OCI-LY1 (cell line): Measurements from ENCODE around the gene BAIAP2L1.

Experiments used
- CTCF ChIP-seq: fragments of 200-600 bp; sonication (generic), shearing (Covaris generic); IDR thresholded peaks from 2 replicates; pipeline ENCODE4 v1.5.1; 2017; ENCODE audit warnings: mild to moderate bottlenecking, antibody characterized with exemption, low read length, moderate library complexity, mixed read lengths
- EZH2 ChIP-seq: fragments of 200-600 bp; sonication (generic), shearing (Covaris generic); IDR thresholded peaks from 2 replicates; pipeline ENCODE4 v1.8.0; 2017; ENCODE audit warnings: borderline replicate concordance, mixed run types, mild to moderate bottlenecking, antibody characterized with exemption, low read length, moderate library complexity, mixed read lengths

- no peak for TF ChIP-seq CTCF
- no peak for TF ChIP-seq EZH2
These were observed 159.1 kb downstream of the BAIAP2L1 start for GRCh38 chr7:98241674-98242241.
